ENCODE data around the gene CCNK. TPM values are rescaled to one million over a fixed set of nuclear protein-coding genes. Genes with fewer than 3 reads are reported as not detected.

CCNK gene
- total RNA-seq, 4 donors from 2014 or later, result 17.4 to 43.2 (median 34.4) TPM

DNA sequence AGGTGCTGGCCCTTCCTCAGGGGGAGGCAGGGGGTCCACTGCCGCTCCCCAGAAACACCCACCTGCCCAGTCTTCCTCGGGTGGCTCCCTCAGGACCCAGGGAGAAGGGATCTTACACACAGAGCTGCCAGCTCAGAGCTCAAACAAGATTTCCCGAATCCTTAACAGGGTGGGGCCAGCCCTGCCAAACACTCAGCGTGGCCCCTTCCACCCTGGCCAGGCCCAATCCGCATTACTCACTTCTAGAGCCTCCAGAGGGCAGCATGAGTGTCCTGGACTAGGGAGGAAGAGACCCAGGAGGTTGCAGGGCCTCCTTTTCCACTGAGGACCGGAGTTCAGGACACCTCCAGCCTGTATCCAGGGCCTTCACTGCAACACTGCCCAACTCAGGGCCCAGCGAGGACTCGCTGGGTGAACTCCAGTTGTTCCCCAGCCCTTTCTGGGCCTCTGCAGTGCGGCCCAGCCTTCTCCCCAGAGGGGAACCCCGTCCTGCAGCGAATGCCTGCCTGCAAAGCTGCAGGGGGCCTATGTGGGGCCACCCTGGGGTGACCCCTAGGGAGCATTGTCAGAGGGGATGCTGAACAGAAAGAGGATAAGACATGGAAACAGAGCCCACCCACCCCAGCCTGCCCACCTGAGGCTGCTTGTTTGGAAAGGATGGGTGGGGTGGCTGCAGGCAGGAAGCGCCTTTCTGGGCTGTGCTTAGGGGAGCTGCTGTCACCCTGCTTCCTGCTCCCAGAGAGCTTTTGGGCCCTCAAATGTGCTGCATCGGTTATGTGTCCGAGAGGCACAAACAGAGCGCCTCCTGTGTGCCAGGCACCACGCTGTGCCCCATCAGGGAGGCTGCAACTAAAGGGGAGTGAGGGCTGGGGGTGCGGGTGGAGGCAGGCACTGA, 43.8 kb downstream of the CCNK start:
- H3K27ac ChIP-seq, result peak overlapping the region; percentile 82 to 84

DNA sequence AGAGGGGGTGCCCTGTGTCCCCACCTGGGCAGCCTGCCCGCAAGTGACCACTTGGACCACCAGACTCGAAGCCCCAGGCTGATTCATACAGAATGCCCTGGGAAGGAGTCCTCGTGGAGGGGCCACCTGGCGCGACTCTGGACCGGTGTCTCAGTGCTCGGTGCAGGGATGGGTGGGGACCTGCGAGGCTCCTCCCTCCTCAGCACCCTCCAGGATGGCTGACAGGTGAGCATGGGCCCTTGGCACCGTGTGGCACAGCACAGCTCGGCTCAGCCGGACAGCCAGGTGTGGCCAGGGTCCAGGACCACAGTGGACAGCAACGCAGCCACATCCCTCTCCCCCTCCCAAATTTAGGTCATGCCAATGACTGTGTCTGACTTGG, 44.5 kb downstream of the CCNK start:
- Histone ChIP-seq H3K36me3 (no peaks in the 10 kb centered on the region), H3K27ac (peak overlapping the region; percentile 82 to 84), H3K4me3 (no peak overlapping the region), H3K4me1 (peaks cover 0 to 20% of the 10 kb centered on the region in 2 donors), H3K9me3 (no peaks in the 10 kb centered on the region), H3K27me3 (no peaks in the 10 kb centered on the region)
- TF ChIP-seq, protein P1, sequence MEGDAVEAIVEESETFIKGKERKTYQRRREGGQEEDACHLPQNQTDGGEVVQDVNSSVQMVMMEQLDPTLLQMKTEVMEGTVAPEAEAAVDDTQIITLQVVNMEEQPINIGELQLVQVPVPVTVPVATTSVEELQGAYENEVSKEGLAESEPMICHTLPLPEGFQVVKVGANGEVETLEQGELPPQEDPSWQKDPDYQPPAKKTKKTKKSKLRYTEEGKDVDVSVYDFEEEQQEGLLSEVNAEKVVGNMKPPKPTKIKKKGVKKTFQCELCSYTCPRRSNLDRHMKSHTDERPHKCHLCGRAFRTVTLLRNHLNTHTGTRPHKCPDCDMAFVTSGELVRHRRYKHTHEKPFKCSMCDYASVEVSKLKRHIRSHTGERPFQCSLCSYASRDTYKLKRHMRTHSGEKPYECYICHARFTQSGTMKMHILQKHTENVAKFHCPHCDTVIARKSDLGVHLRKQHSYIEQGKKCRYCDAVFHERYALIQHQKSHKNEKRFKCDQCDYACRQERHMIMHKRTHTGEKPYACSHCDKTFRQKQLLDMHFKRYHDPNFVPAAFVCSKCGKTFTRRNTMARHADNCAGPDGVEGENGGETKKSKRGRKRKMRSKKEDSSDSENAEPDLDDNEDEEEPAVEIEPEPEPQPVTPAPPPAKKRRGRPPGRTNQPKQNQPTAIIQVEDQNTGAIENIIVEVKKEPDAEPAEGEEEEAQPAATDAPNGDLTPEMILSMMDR (IDR thresholded peaks at IDR 0.05), result no peak
- no peak for TF ChIP-seq POLR2A (IDR thresholded peaks at IDR 0.05)
- intact Hi-C loops (cut with DNase I; ENCODE audit: low total_unique reads), result loop anchor here (10.0 kb wide), 1 partner anchor 79 kb away; the partner anchor contains the start of gene CCDC85C
- no peak for DNase-seq

More for the DNA sequence above, 43.8 kb downstream of the CCNK start:
- H3K9me3 ChIP-seq, result no peaks in the 10 kb centered on the region
- no peaks in the 10 kb centered on the region for H3K27me3 ChIP-seq
- intact Hi-C loops (cut with DNase I; ENCODE audit: low total_unique reads), result loop anchor here (10.0 kb wide), 1 partner anchor 80 kb away; the partner anchor contains the start of gene CCDC85C
- H3K36me3 ChIP-seq, result no peaks in the 10 kb centered on the region
- no peak overlapping the region for H3K4me3 ChIP-seq
- no peak for TF ChIP-seq POLR2A (IDR thresholded peaks at IDR 0.05)
- TF ChIP-seq, protein P1 (IDR thresholded peaks at IDR 0.05), result peak in 3 of 4 experiments; percentile 14 to 42 (median 42)
- no peak for DNase-seq
- H3K4me1 ChIP-seq, result peaks cover 0 to 20% of the 10 kb centered on the region in 2 donors

DNA sequence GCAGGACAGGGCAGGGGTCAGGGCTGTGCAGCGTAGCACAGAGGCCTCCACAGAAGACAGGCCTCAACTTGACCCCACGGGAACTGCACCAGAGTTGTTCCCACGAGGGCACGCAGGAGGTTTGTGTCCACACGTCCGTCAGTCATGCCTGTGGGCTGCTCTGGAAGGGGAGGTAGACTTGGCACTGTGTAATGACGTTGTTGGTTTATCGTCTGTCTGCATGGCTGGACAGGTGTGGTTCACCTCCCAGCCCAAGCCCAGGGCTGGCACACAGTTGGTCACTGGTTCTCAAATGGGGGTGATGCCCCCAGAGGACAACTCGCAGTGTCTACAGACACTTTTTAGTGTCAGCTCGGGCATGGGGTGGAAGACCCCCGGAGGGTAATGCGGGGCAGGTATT, 45.8 kb downstream of the CCNK start:
- H3K27ac ChIP-seq, result peak overlapping the region in 1 of 2 donors; percentile 3
- H3K36me3 ChIP-seq, result no peaks in the 10 kb centered on the region
- intact Hi-C loops (cut with DNase I; ENCODE audit: low total_unique reads), result loop anchor here (10.0 kb wide), 1 partner anchor 78 kb away; the partner anchor contains the start of gene CCDC85C
- no peak for TF ChIP-seq POLR2A (IDR thresholded peaks at IDR 0.05)
- TF ChIP-seq, protein P1 (IDR thresholded peaks at IDR 0.05), result no peak
- H3K4me1 ChIP-seq, result peaks cover 0 to 22% of the 10 kb centered on the region in 2 donors
- no peaks in the 10 kb centered on the region for H3K27me3 ChIP-seq
- no peaks in the 10 kb centered on the region for H3K9me3 ChIP-seq
- no peak overlapping the region for H3K4me3 ChIP-seq
- no peak for DNase-seq

DNA sequence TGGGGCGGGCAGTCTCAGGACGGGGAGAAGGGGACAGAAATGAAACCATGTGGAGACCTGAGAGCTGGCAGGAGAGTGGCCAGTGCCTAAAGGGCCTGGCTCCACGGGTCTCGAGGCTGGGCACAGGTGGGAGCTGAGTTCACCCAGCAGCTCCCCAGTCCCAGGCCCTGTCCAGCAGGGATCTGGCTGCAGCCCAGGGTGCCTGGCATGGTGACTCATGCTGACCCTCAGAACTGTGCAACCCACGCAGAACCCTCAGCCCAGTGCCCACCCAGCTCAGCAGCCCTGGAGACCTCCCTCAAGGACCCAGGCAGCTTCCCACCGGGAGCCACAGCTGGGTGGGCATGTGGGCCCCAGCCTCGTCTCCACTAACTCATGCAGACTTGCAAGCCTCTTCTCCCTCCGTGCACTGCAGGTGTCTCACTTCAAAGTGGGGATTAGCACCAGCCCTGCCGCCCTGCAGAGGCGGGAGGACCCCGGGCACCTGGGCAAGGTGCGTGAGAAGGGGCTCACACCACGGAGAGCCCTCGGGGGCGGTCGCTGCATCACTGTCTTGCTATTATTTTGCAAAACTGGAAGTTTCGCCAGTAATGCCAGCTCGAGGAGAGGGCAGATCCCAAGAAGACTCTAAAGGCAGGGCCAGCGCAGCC, 46.3 kb downstream of the CCNK start:
- intact Hi-C loops (cut with DNase I; ENCODE audit: low total_unique reads), result loop anchor here (10.0 kb wide), 1 partner anchor 77 kb away; the partner anchor contains the start of gene CCDC85C
- H3K36me3 ChIP-seq, result no peaks in the 10 kb centered on the region
- TF ChIP-seq, protein P1 (IDR thresholded peaks at IDR 0.05), result no peak
- no peak for TF ChIP-seq POLR2A (IDR thresholded peaks at IDR 0.05)
- H3K4me3 ChIP-seq, result no peak overlapping the region
- H3K27me3 ChIP-seq, result no peaks in the 10 kb centered on the region
- no peaks in the 10 kb centered on the region for H3K9me3 ChIP-seq
- DNase-seq, result no peak
- peaks cover 0 to 18% of the 10 kb centered on the region in 2 donors for H3K4me1 ChIP-seq
- H3K27ac ChIP-seq, result no peak overlapping the region

Data from uterus (tissue), 4 donors.